Measurements from ENCODE around the gene MET.

DNA sequence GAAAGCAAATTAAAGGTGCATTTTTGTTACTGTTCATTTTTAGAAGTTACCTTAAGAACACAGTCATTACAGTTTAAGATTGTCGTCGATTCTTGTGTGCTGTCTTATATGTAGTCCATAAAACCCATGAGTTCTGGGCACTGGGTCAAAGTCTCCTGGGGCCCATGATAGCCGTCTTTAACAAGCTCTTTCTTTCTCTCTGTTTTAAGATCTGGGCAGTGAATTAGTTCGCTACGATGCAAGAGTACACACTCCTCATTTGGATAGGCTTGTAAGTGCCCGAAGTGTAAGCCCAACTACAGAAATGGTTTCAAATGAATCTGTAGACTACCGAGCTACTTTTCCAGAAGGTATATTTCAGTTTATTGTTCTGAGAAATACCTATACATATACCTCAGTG is 99.6 kb downstream of the MET start:
- TF ChIP-seq ZNF629 (tag by site-specific recombination; IDR thresholded peaks at IDR 0.05) = no peak
- TF ChIP-seq ZNF23 (tag by site-specific recombination; IDR thresholded peaks at IDR 0.05; ENCODE audit: borderline replicate concordance) = no peak
- no peak for TF ChIP-seq CTCF (tag by site-specific recombination; IDR thresholded peaks at IDR 0.05)
- no peak for TF ChIP-seq ZNF449 (tag by site-specific recombination; IDR thresholded peaks at IDR 0.05)
- no peak for TF ChIP-seq SALL2 (tag by site-specific recombination; IDR thresholded peaks at IDR 0.05; ENCODE audit: borderline replicate concordance)
- TF ChIP-seq, protein P1, sequence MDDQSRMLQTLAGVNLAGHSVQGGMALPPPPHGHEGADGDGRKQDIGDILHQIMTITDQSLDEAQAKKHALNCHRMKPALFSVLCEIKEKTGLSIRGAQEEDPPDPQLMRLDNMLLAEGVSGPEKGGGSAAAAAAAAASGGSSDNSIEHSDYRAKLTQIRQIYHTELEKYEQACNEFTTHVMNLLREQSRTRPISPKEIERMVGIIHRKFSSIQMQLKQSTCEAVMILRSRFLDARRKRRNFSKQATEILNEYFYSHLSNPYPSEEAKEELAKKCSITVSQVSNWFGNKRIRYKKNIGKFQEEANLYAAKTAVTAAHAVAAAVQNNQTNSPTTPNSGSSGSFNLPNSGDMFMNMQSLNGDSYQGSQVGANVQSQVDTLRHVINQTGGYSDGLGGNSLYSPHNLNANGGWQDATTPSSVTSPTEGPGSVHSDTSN (CRISPR knock-in tag; IDR thresholded peaks at IDR 0.05) = no peak
- no peak for TF ChIP-seq ZNF202 (tag by site-specific recombination; IDR thresholded peaks at IDR 0.05; ENCODE audit: borderline replicate concordance)
- TF ChIP-seq ZNF670 (tag by site-specific recombination; IDR thresholded peaks at IDR 0.05; ENCODE audit: low read depth) = no peak
- no peak for TF ChIP-seq ZNF596 (tag by site-specific recombination; IDR thresholded peaks at IDR 0.05)
- TF ChIP-seq ZNF37A (tag by site-specific recombination; IDR thresholded peaks at IDR 0.05) = no peak
- TF ChIP-seq KLF1 (tag by site-specific recombination; IDR thresholded peaks at IDR 0.05) = no peak
- no peak for TF ChIP-seq YY1 (tag by site-specific recombination; IDR thresholded peaks at IDR 0.05)
- TF ChIP-seq ZNF169 (tag by site-specific recombination; IDR thresholded peaks at IDR 0.05) = no peak
- TF ChIP-seq, protein P2, sequence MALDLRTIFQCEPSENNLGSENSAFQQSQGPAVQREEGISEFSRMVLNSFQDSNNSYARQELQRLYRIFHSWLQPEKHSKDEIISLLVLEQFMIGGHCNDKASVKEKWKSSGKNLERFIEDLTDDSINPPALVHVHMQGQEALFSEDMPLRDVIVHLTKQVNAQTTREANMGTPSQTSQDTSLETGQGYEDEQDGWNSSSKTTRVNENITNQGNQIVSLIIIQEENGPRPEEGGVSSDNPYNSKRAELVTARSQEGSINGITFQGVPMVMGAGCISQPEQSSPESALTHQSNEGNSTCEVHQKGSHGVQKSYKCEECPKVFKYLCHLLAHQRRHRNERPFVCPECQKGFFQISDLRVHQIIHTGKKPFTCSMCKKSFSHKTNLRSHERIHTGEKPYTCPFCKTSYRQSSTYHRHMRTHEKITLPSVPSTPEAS (tag by site-specific recombination; IDR thresholded peaks at IDR 0.05) = no peak

All from HEK293 (cell line).